Stimulated activated CD8-positive, alpha-beta memory T cell treated with anti-CD3 and anti-CD28 coated beads, Interleukin-15, amount 100 ng/mL, for 4 hours (primary cell): ENCODE data around the gene GLDN.

Experiments used
- DNase-seq, 2 donors: peaks; one replicate each; pipeline ENCODE4 v3.0.0-alpha.2; 2020; ENCODE audit warnings: low read depth in 2 of 2

GLDN gene

GRCh38 chr15:51341366-51342226 is at the start of gene GLDN:
Gene GLDN (plus strand): TSS chr15:51341655. CDS start chr15:51341685, 30 bp downstream.
- DNase-seq, result no peak

- DNase-seq, result no peak
These were observed 42.8 kb upstream of the GLDN start for GRCh38 chr15:51298620-51299019.

- no peak for DNase-seq
These were observed 42.1 kb upstream of the GLDN start for GRCh38 chr15:51299187-51300015.

- no peak for DNase-seq
These were observed 39.0 kb upstream of the GLDN start for GRCh38 chr15:51302480-51302879.

- no peak for DNase-seq
These were observed 37.9 kb upstream of the GLDN start for GRCh38 chr15:51303462-51303980.

- no peak for DNase-seq
These were observed 34.1 kb upstream of the GLDN start for GRCh38 chr15:51307325-51307724.

- no peak for DNase-seq
These were observed 33.6 kb upstream of the GLDN start for GRCh38 chr15:51307811-51308210.

GRCh38 chr15:51310064-51310463 is 31.4 kb upstream of the GLDN start:
- no peak for DNase-seq

GRCh38 chr15:51311510-51311909 is 29.9 kb upstream of the GLDN start:
- no peak for DNase-seq

- DNase-seq, result no peak
These were observed 29.0 kb upstream of the GLDN start for GRCh38 chr15:51312166-51313073.

- DNase-seq, result no peak
These were observed 28.4 kb upstream of the GLDN start for GRCh38 chr15:51313074-51313393.

GRCh38 chr15:51313644-51314280 is 27.7 kb upstream of the GLDN start:
- DNase-seq, result no peak

GRCh38 chr15:51314391-51315337 is 26.8 kb upstream of the GLDN start:
- DNase-seq, result no peak

GRCh38 chr15:51315726-51316125 is 25.7 kb upstream of the GLDN start:
- DNase-seq, result no peak

GRCh38 chr15:51316636-51317035 is 24.8 kb upstream of the GLDN start:
- DNase-seq, result no peak

GRCh38 chr15:51318382-51319150 is 22.9 kb upstream of the GLDN start:
- no peak for DNase-seq

- DNase-seq, result no peak
These were observed 21.9 kb upstream of the GLDN start for GRCh38 chr15:51319539-51319938.

- no peak for DNase-seq
These were observed 20.6 kb upstream of the GLDN start for GRCh38 chr15:51320843-51321242.

GRCh38 chr15:51321316-51321715 is 20.1 kb upstream of the GLDN start:
- no peak for DNase-seq
